ENCODE data around the gene RALY.

DNA sequence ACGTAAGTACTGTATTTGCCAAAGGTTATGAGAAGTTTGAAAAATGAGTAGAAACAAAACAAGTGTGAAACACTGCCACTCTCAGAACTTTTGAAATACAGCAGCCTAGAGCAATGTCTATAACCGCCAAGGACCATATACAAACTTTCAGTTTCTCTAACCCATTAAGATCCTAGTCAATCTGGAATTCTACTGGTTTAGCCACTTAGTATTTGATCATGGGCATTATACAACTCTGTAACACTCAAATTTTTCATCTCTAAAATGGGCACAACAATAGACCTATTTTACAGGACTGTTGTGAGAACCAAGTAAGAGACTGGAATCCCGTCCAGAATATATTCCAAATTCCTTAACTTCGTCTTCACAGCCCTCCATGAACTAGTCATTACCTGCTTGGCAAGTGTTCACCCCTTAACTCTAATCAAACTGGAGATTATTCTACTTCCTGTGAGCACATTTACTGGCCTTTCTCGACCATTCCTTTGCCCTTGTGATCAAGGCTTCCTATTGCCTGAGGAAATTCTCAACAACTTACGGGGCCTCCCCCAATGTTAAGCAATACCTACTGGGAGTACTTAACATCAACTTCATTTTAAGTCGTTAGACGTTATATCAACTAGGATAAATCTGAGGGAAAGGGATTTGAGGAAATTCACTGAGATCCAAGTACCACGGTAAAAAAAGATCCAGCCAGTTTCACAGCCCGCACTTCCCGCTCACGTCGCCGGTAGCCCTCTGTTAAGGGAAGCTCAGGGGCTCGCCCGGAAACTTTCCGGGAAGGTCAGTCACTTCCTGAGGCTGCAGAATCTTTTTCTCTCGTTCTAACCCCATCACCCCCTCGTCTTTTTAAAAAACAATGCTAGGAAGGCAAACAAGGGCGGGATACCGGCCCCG, 117.3 kb downstream of the RALY start:
- TF ChIP-seq CTBP1 (IDR thresholded peaks at IDR 0.05; ENCODE audit: borderline replicate concordance) (no peak), ELF4 (IDR thresholded peaks at IDR 0.05) (no peak), FOXK2 (IDR thresholded peaks at IDR 0.05) (no peak), BHLHE40 (IDR thresholded peaks at IDR 0.05; ENCODE audit: borderline replicate concordance) (no peak)
